GM12892 (cell line): ENCODE results near the gene PECR.
"Not testable (repeated sequence)": the region's sequence is repeated elsewhere in the genome, so short reads cannot be mapped to it uniquely, and the experiment has no call there.

Experiments
- POLR2A ChIP-seq: IDR thresholded peaks from 2 replicates; pipeline ENCODE4 v1.6.1; 2011; ENCODE audit warnings: low read depth, low read length, control low read depth
- POLR2AphosphoS5 ChIP-seq: IDR thresholded peaks from 2 replicates; pipeline ENCODE4 v1.6.1; 2011; ENCODE audit warnings: low read depth, low read length, control low read depth
- TAF1 ChIP-seq: IDR thresholded peaks from 2 replicates; pipeline ENCODE4 v1.6.1; 2011; ENCODE audit warnings: low read depth, mild to moderate bottlenecking, control low read depth, low read length, borderline replicate concordance

DNA sequence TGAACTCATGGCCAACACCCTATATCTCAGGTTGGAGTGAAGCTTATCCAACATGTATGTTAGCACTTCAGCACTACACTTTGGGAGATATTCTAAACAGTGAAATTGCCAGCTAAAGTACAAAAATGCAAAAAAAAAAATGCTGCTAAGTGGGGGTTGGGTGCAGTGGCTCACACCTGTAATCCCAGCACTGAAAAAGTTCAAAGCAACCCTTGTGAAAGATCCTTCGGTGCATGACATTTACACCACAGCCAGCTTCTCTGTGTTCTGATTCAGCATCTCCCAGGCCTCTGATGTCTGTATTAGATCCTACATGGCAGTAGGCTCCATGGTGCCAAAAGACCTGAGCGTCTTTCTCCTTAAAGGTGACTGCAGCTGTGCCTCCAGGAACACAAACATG is 72.4 kb downstream of the PECR start:
- TF ChIP-seq POLR2AphosphoS5, POLR2A, TAF1: not testable (repeated sequence)
